Esophagus (tissue), 2 donors: ENCODE measurements around the gene HBQ1. TPM values are rescaled to one million over a fixed set of nuclear protein-coding genes. Genes with fewer than 3 reads are reported as not detected.
"Not testable (repeated sequence)": the region's sequence is repeated elsewhere in the genome, so short reads cannot be mapped to it uniquely, and the experiment has no call there.

Source experiments
- H3K27ac ChIP-seq, 2 donors: one replicate each; pipeline ENCODE4 v1.5.1; 2013; ENCODE audit warnings: low read depth in 2 of 2, mild to moderate bottlenecking in 2 of 2, inconsistent platforms in 1 of 2, low read length in 1 of 2, moderate library complexity in 1 of 2
- H3K27me3 ChIP-seq, 2 donors: one replicate each; pipeline ENCODE4 v1.6.1; 2013; ENCODE audit warnings: low read length in 2 of 2, control low read depth in 1 of 2, mild to moderate bottlenecking in 1 of 2; ENCODE audit not compliant: insufficient read depth in 2 of 2, control insufficient read depth in 1 of 2
- H3K36me3 ChIP-seq, 2 donors: one replicate each; pipeline ENCODE4 v1.6.1; 2013; ENCODE audit warnings: low read length in 1 of 2; ENCODE audit not compliant: control insufficient read depth in 2 of 2, insufficient read depth in 2 of 2
- H3K4me1 ChIP-seq, 2 donors: one replicate each; pipeline ENCODE4 v1.6.1; 2013; ENCODE audit warnings: low read length in 1 of 2; ENCODE audit not compliant: control insufficient read depth in 2 of 2, insufficient read depth in 2 of 2
- H3K4me3 ChIP-seq, 2 donors: one replicate each; pipeline ENCODE4 v1.5.1; 2013; ENCODE audit warnings: low read length in 2 of 2, mild to moderate bottlenecking in 2 of 2, low read depth in 1 of 2, moderate library complexity in 1 of 2
- H3K9me3 ChIP-seq, 2 donors: one replicate each; pipeline ENCODE4 v1.6.1; 2013; ENCODE audit warnings: mild to moderate bottlenecking in 2 of 2, low read depth in 1 of 2, low read length in 1 of 2, moderate library complexity in 1 of 2; ENCODE audit not compliant: control insufficient read depth in 2 of 2, insufficient read depth in 1 of 2
- WGBS, 2 donors: extraction: QIAGEN DNeasy Blood & Tissue Kit; methylation state at CpG; one replicate each; pipeline ENCODE4 v1.1.7; 2013; 5-methylcytosine and 5-hydroxymethylcytosine counted together
- polyA plus RNA-seq, 2 donors: library from polyadenylated mRNA; stranded (reverse); fragments of 200-250 nt; gene quantifications; one replicate each; pipeline ENCODE4 v1.2.3, GENCODE V29; 2013
- donor health status: healthy with polysubstance abuse.
- donor health status: Bipolar disorder and iron deficiency.

HBQ1 gene
- polyA plus RNA-seq, 2 donors: not detected

DNA sequence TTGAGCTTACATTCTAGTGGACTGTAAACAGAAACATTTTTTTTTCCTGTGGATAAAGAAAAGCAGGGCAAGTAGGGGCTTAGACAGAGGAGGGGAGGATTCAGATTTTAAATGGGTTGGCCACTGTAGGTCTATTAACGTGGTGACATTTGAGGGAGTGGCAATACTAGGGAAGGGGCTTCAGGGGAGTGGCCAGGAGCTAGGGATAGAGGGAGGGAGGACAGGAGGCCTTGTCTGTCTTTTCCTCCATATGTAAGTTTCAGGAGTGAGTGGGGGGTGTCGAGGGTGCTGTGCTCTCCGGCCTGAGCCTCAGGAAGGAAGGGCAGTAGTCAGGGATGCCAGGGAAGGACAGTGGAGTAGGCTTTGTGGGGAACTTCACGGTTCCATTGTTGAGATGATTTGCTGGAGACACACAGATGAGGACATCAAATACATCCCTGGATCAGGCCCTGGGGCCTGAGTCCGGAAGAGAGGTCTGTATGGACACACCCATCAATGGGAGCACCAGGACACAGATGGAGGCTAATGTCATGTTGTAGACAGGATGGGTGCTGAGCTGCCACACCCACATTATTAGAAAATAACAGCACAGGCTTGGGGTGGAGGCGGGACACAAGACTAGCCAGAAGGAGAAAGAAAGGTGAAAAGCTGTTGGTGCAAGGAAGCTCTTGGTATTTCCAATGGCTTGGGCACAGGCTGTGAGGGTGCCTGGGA, 21.0 kb upstream of the HBQ1 start:
- no peaks in the 10 kb centered on the region for H3K36me3 ChIP-seq
- 39 to 52% methylated on average over 6 of the region's 6 CpGs for WGBS, 2 donors
- no peak overlapping the region for H3K27ac ChIP-seq
- H3K4me1 ChIP-seq: peaks cover 0 to 2% of the 10 kb centered on the region in 2 donors
- no peak overlapping the region for H3K4me3 ChIP-seq
- H3K27me3 ChIP-seq: no peaks in the 10 kb centered on the region
- H3K9me3 ChIP-seq: no peaks in the 10 kb centered on the region

DNA sequence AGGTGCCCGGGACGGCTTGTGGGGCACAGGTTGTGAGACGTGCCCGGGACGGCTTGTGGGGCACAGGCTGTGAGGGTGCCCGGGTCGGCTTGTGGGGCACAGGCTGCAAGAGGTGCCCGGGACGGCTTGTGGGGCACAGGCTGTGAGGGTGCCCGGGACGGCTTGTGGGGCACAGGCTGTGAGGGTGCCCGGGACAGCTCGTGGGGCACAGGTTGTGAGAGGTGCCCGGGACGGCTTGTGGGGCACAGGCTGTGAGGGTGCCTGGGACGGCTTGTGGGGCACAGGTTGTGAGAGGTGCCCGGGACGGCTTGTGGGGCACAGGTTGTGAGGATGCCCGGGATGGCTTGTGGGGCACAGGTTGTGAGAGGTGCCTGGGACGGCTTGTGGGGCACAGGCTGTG, 20.0 kb upstream of the HBQ1 start:
- H3K27me3 ChIP-seq: not testable (repeated sequence)
- WGBS, 2 donors: 74% methylated on average over 17 to 20 of the region's 20 CpGs

DNA sequence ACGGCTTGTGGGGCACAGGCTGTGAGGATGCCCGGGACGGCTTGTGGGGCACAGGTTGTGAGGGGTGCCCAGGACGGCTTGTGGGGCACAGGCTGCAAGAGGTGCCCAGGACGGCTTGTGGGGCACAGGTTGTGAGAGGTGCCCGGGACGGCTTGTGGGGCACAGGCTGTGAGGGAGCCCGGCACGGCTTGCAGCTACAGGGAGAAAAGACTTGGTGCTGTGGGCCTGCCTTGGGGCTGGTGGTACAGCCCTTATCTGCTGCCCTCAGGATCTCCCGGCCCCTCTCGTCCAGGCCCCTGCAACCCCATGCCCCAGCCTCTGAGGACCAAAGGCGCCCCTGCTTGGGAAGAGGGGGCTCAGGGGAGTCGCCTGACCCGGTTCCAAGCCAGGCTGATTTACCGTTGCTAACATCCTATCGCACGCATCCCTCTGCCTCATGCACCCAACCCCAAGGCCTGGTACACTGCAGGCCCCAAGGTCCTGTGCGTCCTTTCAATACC, 19.5 kb upstream of the HBQ1 start:
- no peak overlapping the region for H3K4me3 ChIP-seq
- H3K27me3 ChIP-seq: peaks cover 0 to 8% of the 10 kb centered on the region in 2 donors
- WGBS, 2 donors: 60 to 63% methylated on average over 15 to 18 of the region's 18 CpGs
- no peaks in the 10 kb centered on the region for H3K9me3 ChIP-seq
- peaks cover 0 to 6% of the 10 kb centered on the region in 2 donors for H3K4me1 ChIP-seq
- H3K27ac ChIP-seq: no peak overlapping the region
- H3K36me3 ChIP-seq: no peaks in the 10 kb centered on the region

More for the DNA sequence above, 20.0 kb upstream of the HBQ1 start:
- H3K4me1 ChIP-seq, H3K27ac ChIP-seq, H3K36me3 ChIP-seq, H3K4me3 ChIP-seq, H3K9me3 ChIP-seq: not testable (repeated sequence)

DNA sequence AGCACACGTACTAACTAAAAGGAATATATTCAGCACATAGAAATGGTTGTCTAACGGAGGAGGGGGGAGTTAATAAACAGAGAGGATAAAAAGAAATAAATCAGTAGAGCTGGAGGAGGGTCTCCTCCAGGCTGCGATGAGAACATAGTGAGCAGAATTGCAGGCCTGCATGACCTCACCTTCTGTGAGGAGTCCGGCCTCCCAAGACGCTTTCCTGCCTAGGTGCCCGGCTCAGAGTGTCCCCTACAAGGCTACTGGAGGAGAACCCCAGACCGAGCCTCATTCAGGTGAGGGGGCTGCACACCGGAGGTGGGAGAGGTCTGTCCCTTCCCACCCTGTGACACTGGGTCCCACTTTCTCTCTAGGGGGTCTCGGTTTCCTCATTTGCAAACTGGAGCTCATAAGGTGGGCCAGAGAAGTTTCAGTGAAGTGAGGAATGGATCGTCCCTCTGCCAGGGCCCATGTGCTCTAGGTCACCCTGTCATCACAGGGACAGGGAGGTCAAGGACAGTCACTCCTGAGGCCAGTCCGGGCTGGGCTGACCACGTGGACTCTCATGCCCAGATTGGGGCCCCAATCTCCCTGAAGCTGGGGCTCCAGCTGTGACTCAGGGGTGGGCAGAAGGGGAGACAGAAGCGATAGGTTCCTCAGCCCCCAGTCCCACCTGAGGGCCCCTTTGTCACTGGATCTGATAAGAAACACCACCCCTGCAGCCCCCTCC, 17.8 kb upstream of the HBQ1 start:
- Histone ChIP-seq H3K4me3 (no peak overlapping the region), H3K9me3 (no peaks in the 10 kb centered on the region), H3K27ac (no peak overlapping the region), H3K4me1 (peaks cover 0 to 13% of the 10 kb centered on the region in 2 donors), H3K36me3 (no peaks in the 10 kb centered on the region), H3K27me3 (peaks cover 0 to 24% of the 10 kb centered on the region in 2 donors)
- 84 to 88% methylated on average over 13 of the region's 13 CpGs for WGBS, 2 donors

DNA sequence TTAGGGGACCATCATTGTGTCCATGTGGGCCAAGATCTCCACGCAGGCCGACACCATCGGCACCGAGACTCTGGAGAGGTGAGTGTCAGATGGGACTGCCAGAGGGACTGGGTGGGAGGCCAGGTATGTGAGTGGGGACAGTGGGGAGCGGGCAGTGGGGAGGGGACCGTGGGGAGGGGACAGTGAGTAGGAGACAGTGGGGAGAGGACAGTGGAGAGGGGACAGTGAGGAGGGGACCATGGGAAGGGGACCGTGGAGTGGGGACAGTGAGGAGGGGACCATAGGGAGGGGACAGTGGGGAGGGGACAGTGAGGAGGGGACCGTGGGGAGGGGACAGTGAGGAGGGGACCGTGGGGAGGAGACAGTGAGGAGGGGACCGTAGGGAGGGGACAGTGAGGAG, 17.1 kb upstream of the HBQ1 start:
- H3K36me3 ChIP-seq, H3K4me3 ChIP-seq, H3K9me3 ChIP-seq, H3K27ac ChIP-seq: not testable (repeated sequence)
- H3K4me1 ChIP-seq: peaks cover 0 to 13% of the 10 kb centered on the region in 2 donors
- peaks cover 0 to 28% of the 10 kb centered on the region in 2 donors for H3K27me3 ChIP-seq
- 87 to 96% methylated on average over 7 to 10 of the region's 10 CpGs for WGBS, 2 donors

DNA sequence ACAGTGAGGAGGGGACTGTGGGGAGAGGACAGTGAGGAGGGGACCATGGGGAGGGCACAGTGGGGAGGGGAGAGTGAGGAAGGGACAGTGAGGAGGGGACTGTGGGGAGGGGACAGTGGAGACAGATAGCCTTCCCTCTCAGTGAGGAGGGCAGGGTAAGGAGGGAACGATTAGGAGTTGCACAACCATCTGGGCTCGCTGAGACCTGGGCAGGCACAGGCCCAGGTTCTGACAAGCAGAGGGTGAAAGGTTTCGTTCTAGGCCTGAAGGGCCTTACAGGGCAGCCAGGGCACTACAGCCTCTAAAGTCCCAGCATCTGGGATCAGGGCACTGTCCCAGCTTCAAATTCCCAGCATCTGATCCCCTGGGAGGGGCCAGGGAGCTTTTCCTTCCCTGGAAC, 16.6 kb upstream of the HBQ1 start:
- H3K27ac ChIP-seq, H3K4me3 ChIP-seq, H3K9me3 ChIP-seq, H3K36me3 ChIP-seq: not testable (repeated sequence)
- Histone ChIP-seq H3K4me1 (peaks cover 0 to 16% of the 10 kb centered on the region in 2 donors), H3K27me3 (peaks cover 0 to 28% of the 10 kb centered on the region in 2 donors)
- WGBS, 2 donors: 0 to 9% methylated on average over 1 to 2 of the region's 3 CpGs

DNA sequence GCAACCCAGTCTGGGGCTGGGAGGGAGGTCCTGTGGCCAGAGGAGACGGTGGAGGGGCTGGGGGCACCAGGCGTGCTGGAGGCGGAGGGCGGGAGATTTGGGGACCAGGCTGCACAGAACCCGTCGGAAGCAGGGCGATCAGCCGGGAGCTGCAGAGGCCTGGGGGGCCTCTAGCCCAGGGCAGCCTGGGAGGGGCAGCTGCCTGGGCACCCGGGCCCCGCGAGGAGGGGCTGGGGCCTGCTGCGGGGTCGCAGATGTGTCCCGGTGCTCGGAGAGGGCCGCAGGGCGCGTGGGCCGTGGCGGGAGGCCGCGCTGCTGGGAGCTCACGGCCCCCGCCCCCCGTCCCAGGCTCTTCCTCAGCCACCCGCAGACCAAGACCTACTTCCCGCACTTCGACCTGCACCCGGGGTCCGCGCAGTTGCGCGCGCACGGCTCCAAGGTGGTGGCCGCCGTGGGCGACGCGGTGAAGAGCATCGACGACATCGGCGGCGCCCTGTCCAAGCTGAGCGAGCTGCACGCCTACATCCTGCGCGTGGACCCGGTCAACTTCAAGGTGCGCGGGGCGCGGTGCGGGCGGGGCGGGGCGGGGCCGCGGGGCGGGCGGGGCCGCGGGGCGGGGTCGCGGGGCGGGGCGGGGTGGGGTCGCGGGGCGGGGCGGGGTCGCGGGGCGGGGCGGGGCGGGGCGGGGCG, 16.0 kb upstream of the HBQ1 start:
- H3K27ac ChIP-seq, H3K4me3 ChIP-seq, H3K36me3 ChIP-seq, H3K9me3 ChIP-seq: not testable (repeated sequence)
- peaks cover 0 to 28% of the 10 kb centered on the region in 2 donors for H3K27me3 ChIP-seq
- 2% methylated on average over 22 of the region's 80 CpGs; no CpG with 5 or more reads in 1 of the 2 donors for WGBS, 2 donors
- H3K4me1 ChIP-seq: peaks cover 0 to 16% of the 10 kb centered on the region in 2 donors

DNA sequence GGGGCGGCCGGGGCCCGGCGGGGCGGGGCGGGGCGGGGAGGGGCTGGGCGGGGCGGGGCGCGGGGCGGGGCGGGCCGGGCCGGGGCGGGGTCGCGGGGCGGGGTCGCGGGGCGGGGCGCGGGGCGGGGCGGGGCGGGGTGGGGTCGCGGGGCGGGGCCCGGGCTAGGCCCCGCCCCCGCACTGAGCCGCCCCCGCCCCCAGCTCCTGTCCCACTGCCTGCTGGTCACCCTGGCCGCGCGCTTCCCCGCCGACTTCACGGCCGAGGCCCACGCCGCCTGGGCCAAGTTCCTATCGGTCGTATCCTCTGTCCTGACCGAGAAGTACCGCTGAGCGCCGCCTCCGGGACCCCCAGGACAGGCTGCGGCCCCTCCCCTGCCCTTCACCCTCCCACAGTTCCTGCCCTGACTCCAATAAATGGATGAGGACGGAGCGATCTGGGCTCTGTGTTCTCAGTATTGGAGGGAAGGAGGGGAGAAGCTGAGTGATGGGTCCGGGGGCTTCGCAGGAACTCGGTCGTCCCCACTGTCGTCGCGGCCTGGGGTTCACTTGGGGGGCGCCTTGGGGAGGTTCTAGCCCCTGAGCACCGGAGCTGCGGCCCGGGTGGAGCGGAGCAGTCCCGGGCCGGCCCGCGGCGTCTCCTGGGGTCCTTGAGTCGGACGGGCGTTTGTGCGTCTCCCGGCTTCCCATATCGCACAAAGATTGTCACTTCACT, 15.3 kb upstream of the HBQ1 start:
- Histone ChIP-seq H3K27me3 (peaks cover 0 to 28% of the 10 kb centered on the region in 2 donors), H3K36me3 (no peaks in the 10 kb centered on the region), H3K27ac (no peak overlapping the region), H3K4me1 (peaks cover 0 to 16% of the 10 kb centered on the region in 2 donors), H3K9me3 (peaks cover 0 to 3% of the 10 kb centered on the region in 2 donors), H3K4me3 (no peak overlapping the region)
- WGBS, 2 donors: 2 to 5% methylated on average over 30 to 70 of the region's 77 CpGs
